Spleen (tissue), 11 donors: ENCODE measurements around the gene NTRK2. TPM values are rescaled to one million over a fixed set of nuclear protein-coding genes. Genes with fewer than 3 reads are reported as not detected.

ENCODE experiments used
- DNase-seq: peaks from one replicate; pipeline ENCODE4 v3.0.0-alpha.2; 2020
- H3K27ac ChIP-seq, 8 donors: fragments of 200-600 bp; sonication (generic) in 7 of 8; 1 replicate in 4 of 8; 2 replicates in 4 of 8; pipeline versions ENCODE4 v1.5.0 to v1.8.0; 2016 to 2021; ENCODE audit warnings: inconsistent platforms in 4 of 8, mild to moderate bottlenecking in 4 of 8, moderate library complexity in 1 of 8
- H3K27me3 ChIP-seq, 7 donors: fragments of 200-600 bp; sonication (generic) in 6 of 7; replicated peaks in 1 of 7; 1 replicate in 4 of 7; 2 replicates in 3 of 7; pipeline versions ENCODE4 v1.5.0 to v1.8.0; 2016 to 2021; ENCODE audit warnings: inconsistent platforms in 3 of 7, mild to moderate bottlenecking in 1 of 7
- H3K36me3 ChIP-seq, 6 donors: fragments of 200-600 bp; sonication (generic) in 5 of 6; 1 replicate in 4 of 6; 2 replicates in 2 of 6; pipeline versions ENCODE4 v1.5.0 to v1.8.0; 2016 to 2021; ENCODE audit warnings: inconsistent platforms in 2 of 6
- H3K4me1 ChIP-seq, 6 donors: fragments of 200-600 bp; sonication (generic) in 5 of 6; 1 replicate in 3 of 6; 2 replicates in 3 of 6; pipeline versions ENCODE4 v1.5.0 to v1.8.0; 2016 to 2021; ENCODE audit warnings: inconsistent platforms in 3 of 6
- H3K4me3 ChIP-seq, 8 donors: fragments of 200-600 bp; sonication (generic) in 7 of 8; 1 replicate in 4 of 8; 2 replicates in 4 of 8; pipeline versions ENCODE4 v1.5.0 to v1.8.0; 2016 to 2021; ENCODE audit warnings: inconsistent platforms in 4 of 8, mild to moderate bottlenecking in 4 of 8, moderate library complexity in 2 of 8
- H3K9me3 ChIP-seq, 8 donors: fragments of 200-600 bp; sonication (generic) in 7 of 8; 1 replicate in 4 of 8; 2 replicates in 4 of 8; pipeline versions ENCODE4 v1.5.0 to v1.8.0; 2016 to 2021; ENCODE audit warnings: inconsistent platforms in 4 of 8
- POLR2A ChIP-seq, 3 donors: fragments of 450-650 bp; IDR thresholded peaks; one replicate each; pipeline ENCODE4 v1.5.1; 2017; ENCODE audit warnings: antibody characterized with exemption in 3 of 3, mild to moderate bottlenecking in 1 of 3
- POLR2AphosphoS5 ChIP-seq, 3 donors: sonication (generic); formaldehyde crosslinking; IDR thresholded peaks; one replicate each; pipeline ENCODE4 v1.5.1; 2017; ENCODE audit warnings: antibody characterized with exemption in 3 of 3
- WGBS, 5 donors: extraction: QIAGEN DNeasy Blood & Tissue Kit in 3 of 5; methylation state at CpG; one replicate each; pipeline versions ENCODE4 v1.1.5 to v1.1.7; 2013 to 2018; 5-methylcytosine and 5-hydroxymethylcytosine counted together
- intact Hi-C: fragments of 100-400 bp; cut with DNase I; formaldehyde crosslinking; loops from one replicate; pipeline ENCODE4 v1.15.0; 2023; ENCODE audit warnings: low total_unique reads
- polyA plus RNA-seq, 3 donors: library from polyadenylated mRNA; stranded (reverse); fragments of 200-250 nt; gene quantifications; one replicate each; pipeline ENCODE4 v1.2.1, GENCODE V29; 2013
- total RNA-seq, 7 donors: library from RNA; depleted of rRNA in 3 of 7; stranded (reverse); fragments of >200 nt in 3 of 7; fragmentation: NEBNext Ultra II Directional in 4 of 7; extraction: Animal tissue kit (Norgen Biotek cat#: 25700) in 4 of 7; gene quantifications; one replicate each; pipeline versions ENCODE4 v1.1.0 to v1.2.1, GENCODE V29; 2016 to 2021
- TF ChIP-seq, protein P1 (sequence below), 11 experiments: fragments of 200-600 bp in 7 of 11; fragments of 450-650 bp in 4 of 11; sonication (generic) in 4 of 11; IDR thresholded peaks in 8 of 11; conservative IDR thresholded peaks in 3 of 11; 1 replicate in 7 of 11; 2 replicates in 4 of 11; pipeline versions ENCODE4 v1.4.0 to v1.8.0; 2016 to 2021; ENCODE audit warnings: antibody characterized with exemption in 11 of 11, inconsistent platforms in 4 of 11, mild to moderate bottlenecking in 1 of 11
- donor health status: healthy with polysubstance abuse.
- donor health status: DM: no; HTN: no; CAD: no; lungs with moderate emphysema.
- donor health status: DM: no; HTN: no; CAD: no.
- donor health status: Bipolar disorder and iron deficiency.
- donor health status: healthy.
- donor health status: DM: no; HTN: no; CAD: no.
- donor health status: DM: yes; HTN: yes; CAD: no.

Gene NTRK2
- total and polyA plus RNA-seq, 10 donors, result 0.63 to 22.7 (median 8.9) TPM

DNA sequence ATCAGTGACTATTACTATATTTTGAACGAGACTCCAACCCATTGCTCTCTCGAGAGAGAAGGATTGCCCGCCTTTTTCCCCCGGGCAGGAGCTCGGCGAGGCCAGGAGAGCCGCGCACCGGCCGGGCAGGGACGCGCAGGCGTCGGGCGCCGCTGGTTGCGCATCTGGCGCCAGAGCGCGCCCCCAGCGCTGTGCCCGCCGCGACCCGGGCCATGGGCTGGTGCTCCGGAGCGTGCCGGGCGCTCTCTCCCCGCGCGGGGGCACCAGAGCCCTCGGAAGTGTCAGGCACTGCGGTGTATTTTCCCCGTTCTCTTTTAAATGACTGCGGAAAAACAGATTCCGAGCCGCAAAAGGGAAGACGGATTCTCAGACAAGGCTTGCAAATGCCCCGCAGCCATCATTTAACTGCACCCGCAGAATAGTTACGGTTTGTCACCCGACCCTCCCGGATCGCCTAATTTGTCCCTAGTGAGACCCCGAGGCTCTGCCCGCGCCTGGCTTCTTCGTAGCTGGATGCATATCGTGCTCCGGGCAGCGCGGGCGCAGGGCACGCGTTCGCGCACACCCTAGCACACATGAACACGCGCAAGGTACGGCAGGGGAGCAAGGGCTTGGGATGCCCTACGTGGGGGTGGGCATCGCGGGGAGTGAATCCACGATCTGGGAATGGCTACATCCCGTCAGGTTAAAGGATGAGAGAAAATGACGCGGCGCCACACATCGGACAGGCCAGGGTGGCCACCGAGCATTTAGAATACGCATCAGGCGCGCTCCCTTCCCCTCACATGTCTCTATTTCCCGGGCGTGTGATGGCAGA, 1.1 kb upstream of the NTRK2 start:
- Histone ChIP-seq H3K36me3 (no peaks in the 10 kb centered on the region), H3K27me3 (peaks cover 0 to 70% (median 32%) of the 10 kb centered on the region in 7 donors), H3K4me3 (peak overlapping the region; percentile 35 to 71 (median 42)), H3K9me3 (peaks cover 0 to 14% (median 4%) of the 10 kb centered on the region in 8 donors), H3K4me1 (peaks cover 16 to 38% (median 34%) of the 10 kb centered on the region in 6 donors), H3K27ac (peak overlapping the region in 1 of 8 donors; percentile 33)
- intact Hi-C loops, result no loop called here
- TF ChIP-seq POLR2A (IDR thresholded peaks at IDR 0.05) (no peak), POLR2AphosphoS5 (IDR thresholded peaks at IDR 0.05) (peak in 1 of 3 donors; percentile 30)
- TF ChIP-seq, protein P1, sequence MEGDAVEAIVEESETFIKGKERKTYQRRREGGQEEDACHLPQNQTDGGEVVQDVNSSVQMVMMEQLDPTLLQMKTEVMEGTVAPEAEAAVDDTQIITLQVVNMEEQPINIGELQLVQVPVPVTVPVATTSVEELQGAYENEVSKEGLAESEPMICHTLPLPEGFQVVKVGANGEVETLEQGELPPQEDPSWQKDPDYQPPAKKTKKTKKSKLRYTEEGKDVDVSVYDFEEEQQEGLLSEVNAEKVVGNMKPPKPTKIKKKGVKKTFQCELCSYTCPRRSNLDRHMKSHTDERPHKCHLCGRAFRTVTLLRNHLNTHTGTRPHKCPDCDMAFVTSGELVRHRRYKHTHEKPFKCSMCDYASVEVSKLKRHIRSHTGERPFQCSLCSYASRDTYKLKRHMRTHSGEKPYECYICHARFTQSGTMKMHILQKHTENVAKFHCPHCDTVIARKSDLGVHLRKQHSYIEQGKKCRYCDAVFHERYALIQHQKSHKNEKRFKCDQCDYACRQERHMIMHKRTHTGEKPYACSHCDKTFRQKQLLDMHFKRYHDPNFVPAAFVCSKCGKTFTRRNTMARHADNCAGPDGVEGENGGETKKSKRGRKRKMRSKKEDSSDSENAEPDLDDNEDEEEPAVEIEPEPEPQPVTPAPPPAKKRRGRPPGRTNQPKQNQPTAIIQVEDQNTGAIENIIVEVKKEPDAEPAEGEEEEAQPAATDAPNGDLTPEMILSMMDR (IDR thresholded peaks at IDR 0.05 in 8 of 11, conservative IDR thresholded peaks at IDR 0.05 in 3 of 11), result peak in 9 of 11 experiments; percentile 26 to 74 (median 62)
- 1 to 2% (median 2%) methylated on average over 61 to 76 of the region's 76 CpGs for WGBS, 5 donors
- DNase-seq, result peak; percentile 83

DNA sequence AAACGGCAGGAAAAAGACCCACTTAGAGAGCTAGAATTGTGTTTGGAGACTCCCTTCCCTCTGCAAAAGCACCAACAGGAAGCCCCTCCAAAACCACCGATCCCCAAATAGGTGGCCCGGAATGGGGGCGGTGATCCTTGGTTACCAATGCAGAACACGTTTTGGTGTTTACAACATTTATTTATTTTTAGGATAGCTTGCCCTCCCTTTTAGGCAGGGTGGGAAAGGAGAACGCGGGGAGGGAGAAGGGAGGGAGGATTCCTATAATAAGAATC, 579 bp upstream of the NTRK2 start:
- no peaks in the 10 kb centered on the region for H3K36me3 ChIP-seq
- peaks cover 0 to 76% (median 32%) of the 10 kb centered on the region in 7 donors for H3K27me3 ChIP-seq
- peak overlapping the region in 2 of 8 donors; percentile 33 to 74 for H3K27ac ChIP-seq
- peaks cover 0 to 10% (median under 1%) of the 10 kb centered on the region in 8 donors for H3K9me3 ChIP-seq
- intact Hi-C loops, result no loop called here
- DNase-seq, result no peak
- no peak for TF ChIP-seq POLR2A (IDR thresholded peaks at IDR 0.05)
- TF ChIP-seq, protein P1 (IDR thresholded peaks at IDR 0.05 in 8 of 11, conservative IDR thresholded peaks at IDR 0.05 in 3 of 11), result no peak
- no peak for TF ChIP-seq POLR2AphosphoS5 (IDR thresholded peaks at IDR 0.05)
- peak overlapping the region; percentile 35 to 71 (median 42) for H3K4me3 ChIP-seq
- 0 to 2% (median 1%) methylated on average over 7 of the region's 7 CpGs for WGBS, 5 donors
- peaks cover 16 to 38% (median 34%) of the 10 kb centered on the region in 6 donors for H3K4me1 ChIP-seq

DNA sequence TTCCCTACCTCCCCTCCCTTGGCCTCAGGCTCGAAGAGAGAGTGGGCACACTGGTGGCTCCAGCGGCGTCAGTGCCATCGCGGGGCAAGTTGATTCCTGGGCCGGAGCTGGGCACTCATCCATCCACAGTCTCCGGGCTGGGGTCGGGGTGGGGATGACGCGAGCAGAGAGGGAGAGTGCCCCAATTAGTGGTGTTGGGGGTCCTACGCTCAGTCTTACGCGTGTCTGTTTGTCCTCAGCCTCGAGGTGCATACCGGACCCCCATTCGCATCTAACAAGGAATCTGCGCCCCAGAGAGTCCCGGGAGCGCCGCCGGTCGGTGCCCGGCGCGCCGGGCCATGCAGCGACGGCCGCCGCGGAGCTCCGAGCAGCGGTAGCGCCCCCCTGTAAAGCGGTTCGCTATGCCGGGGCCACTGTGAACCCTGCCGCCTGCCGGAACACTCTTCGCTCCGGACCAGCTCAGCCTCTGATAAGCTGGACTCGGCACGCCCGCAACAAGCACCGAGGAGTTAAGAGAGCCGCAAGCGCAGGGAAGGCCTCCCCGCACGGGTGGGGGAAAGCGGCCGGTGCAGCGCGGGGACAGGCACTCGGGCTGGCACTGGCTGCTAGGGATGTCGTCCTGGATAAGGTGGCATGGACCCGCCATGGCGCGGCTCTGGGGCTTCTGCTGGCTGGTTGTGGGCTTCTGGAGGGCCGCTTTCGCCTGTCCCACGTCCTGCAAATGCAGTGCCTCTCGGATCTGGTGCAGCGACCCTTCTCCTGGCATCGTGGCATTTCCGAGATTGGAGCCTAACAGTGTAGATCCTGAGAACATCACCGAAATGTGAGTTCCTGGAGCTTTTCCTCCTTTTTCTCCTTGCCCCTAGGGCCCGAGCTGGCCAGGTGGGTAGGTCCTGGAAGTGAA, 861 bp downstream of the NTRK2 start:
- Histone ChIP-seq H3K27me3 (peaks cover 0 to 80% (median 32%) of the 10 kb centered on the region in 7 donors), H3K27ac (peak overlapping the region in 6 of 8 donors; percentile 29 to 74 (median 46)), H3K36me3 (no peaks in the 10 kb centered on the region), H3K4me1 (peaks cover 16 to 38% (median 34%) of the 10 kb centered on the region in 6 donors), H3K4me3 (peak overlapping the region; percentile 35 to 71 (median 42)), H3K9me3 (peaks cover 0 to 5% (median 0%) of the 10 kb centered on the region in 8 donors)
- TF ChIP-seq POLR2AphosphoS5 (IDR thresholded peaks at IDR 0.05), result no peak
- TF ChIP-seq POLR2A (IDR thresholded peaks at IDR 0.05), result no peak
- TF ChIP-seq, protein P1 (IDR thresholded peaks at IDR 0.05 in 8 of 11, conservative IDR thresholded peaks at IDR 0.05 in 3 of 11), result no peak
- peak; percentile 72 for DNase-seq
- intact Hi-C loops, result no loop called here
- 6 to 11% (median 8%) methylated on average over 35 to 67 of the region's 67 CpGs for WGBS, 5 donors
